Activated gamma-delta T cell (primary cell): Measurements from ENCODE around the gene TRIM69.
A peak's percentile ranks its signal among the peaks of the same experiment; 100 is the strongest.
"Not testable (repeated sequence)": the region's sequence is repeated elsewhere in the genome, so short reads cannot be mapped to it uniquely, and the experiment has no call there.

Source experiments
- DNase-seq: peaks from one replicate; lab custom pipeline; 2025; lab: John Stamatoyannopoulos, UW

The TRIM69 gene

DNA sequence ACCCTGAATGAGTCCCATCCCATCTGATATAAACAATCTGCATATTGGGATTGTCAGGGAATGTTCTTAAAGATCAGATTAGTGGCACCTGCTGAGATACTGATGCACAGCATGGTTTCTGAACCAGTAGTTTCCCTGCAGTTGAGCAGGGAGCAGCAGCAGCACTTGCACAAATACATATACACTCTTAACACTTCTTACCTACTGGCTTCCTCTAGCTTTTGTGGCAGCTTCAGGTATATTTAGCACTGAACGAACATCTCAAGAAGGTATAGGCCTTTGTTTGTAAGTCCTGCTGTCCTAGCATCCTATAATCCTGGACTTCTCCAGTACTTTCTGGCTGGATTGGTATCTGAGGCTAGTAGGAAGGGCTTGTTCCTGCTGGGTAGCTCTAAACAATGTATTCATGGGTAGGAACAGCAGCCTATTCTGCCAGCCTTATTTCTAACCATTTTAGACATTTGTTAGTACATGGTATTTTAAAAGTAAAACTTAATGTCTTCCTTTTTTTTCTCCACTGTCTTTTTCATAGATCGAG lies 20.5 kb upstream of the TRIM69 start:
- no peak for DNase-seq

DNA sequence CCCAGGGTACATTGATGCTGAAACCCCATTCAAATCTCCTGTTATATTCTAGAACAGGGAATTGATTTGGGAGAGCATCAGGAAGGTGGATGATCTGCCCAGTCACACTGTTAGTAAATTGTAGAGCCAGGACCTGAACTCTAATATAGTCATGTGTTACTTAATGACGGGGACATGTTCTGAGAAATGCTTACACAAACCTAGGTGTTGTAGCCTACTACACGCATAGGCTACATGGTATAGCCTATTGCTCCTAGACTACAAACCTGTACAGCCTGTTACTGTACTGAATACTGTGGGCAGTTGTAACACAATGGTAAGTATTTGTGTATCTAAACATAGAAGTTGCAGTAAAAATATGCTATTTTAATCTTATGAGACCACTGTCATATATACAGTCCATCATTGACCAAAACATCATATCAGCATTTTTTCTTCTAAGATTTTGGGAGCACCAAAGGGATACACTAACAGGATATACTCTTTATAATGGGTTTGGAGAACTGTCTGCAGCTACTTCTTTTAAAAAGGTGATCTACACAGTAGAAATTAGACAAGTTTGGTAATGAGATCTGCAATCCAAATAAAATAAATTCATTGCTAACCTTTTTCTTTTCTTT lies 19.2 kb upstream of the TRIM69 start:
- DNase-seq = no peak

DNA sequence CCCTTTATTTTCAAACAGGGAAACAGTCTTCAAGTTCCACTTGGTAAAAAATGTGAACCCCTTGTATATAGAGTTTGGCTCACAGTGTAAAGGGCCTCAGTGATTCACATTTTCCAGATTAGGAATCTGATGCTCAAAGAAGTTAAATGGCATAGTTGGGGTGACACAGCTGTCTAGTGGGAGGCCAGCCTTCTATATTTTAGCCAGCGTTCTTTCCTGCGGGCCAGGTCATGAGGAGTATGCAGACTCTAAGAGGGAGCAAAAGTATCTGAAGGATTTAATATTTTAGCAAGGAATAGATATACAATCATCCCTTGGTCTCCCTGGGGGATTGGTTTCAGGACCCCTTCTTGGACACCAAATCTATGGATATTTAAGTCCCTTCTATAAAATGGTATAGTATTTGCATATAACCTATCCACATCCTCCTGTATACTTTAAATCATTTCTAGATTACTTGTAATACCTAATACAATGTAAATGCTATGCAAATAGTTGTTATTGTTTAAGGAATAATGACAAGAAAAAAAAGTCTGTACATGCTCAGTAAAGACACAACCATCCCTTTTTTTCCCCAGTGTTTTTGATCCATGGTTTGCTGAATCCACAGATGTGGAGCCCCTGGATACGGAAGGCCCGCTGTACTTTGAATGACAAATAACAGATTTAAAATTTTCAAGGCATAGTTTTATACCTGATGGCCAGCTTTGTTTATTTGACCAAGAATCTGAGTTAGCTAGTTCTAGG lies 18.0 kb upstream of the TRIM69 start:
- DNase-seq = no peak

DNA sequence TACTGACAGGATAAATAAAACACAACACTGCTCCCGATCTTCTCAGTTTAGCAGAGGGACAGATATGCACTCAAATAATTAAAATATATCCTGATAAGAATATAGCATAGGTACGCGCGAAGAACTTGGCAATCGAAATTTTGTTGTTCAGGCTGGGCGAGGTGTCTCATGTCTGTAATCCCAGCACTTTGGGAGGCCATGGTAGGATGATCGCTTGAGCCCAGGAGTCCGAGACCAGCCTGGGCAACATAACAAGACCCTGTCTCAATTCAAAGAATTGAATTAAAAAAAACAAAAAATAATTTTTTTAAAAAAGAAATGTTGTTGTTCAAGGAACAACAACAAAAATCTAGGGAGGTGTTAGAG lies 17.4 kb upstream of the TRIM69 start:
- no peak for DNase-seq

DNA sequence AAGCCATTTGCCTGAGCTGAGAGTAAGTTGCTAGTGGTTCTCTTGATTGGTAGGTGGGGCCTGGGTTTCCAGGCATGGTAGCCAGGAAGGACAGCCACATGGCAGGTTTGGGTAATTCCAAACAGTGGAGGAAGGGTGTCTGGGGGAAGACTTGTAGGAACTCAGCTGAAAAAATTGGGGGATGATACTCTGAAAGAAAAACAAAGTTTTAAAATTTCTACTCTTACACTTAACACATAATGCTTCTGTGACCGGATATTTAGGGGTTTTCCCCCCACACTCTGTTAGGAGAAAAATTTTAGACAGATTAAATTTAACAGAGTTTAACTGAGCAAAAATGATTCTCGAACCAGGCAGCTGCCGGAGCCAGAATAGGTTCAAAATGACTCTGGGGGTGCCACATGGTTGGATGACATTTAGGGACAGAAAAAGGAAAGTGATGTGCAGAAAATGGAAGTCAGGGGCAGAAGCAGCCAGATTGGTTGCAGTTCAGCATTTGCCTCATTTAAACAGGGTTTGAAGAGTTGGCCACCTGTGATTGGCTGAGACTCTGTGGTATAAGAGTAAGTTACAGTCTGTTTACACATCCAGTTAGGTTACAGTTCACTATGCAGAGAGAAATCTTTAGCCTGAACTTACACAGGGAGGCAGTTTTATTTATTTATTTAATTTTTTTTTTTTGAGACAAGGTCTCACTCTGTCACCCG lies 16.9 kb upstream of the TRIM69 start:
- DNase-seq = no peak

DNA sequence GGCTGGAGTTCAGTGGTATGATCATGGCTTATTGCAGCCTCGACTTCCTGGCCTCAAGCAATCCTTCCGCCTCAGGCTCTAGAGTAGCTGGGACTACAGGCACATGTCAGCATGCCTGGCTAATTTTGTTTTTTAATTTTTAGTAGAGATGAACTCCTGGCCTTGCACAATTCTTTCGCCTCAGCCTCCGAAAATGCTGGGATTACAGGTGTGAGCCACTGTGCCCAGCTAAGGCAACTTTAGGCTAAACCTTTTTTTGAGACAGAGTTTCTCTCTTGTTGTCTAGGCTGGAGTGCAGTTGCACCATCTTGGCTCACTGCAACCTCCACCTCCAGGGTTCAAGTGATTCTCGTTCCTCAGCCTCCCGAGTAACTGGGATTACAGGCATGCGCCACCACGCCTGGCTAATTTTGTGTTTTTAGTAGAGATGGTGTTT lies 16.3 kb upstream of the TRIM69 start:
- DNase-seq = not testable (repeated sequence)

DNA sequence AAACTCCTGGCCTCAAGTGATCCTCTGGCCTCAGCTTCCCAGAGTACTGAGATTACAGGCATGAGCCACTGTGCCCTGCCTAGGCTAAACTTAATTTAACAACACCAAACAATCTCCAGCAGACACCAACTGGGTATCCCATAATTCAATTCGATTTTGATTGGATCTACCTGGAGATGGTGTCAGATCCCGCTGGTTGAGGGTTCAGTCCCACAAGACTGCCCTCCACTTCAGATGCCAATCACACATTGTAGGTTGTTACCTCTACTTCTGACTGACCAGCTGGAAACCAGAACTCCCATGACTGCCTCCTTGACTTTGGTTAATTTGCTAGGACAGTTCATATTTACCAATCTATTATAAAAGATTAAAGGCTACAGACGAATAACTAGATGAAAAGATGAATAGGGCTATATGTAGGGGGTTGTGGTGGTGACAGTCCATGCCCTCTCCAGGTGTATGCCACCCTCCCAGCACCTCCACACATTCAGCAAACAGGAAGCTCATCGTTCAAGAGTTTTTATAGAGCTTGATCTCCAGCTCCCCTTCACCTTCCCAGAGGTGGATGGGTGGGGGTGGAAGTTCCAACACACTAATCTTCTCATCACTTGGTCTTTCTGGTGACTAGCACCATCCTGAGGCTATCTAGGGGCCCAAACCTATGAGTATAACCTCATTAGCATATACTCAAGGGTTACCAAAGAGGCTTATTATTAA lies 15.7 kb upstream of the TRIM69 start:
- DNase-seq = no peak

DNA sequence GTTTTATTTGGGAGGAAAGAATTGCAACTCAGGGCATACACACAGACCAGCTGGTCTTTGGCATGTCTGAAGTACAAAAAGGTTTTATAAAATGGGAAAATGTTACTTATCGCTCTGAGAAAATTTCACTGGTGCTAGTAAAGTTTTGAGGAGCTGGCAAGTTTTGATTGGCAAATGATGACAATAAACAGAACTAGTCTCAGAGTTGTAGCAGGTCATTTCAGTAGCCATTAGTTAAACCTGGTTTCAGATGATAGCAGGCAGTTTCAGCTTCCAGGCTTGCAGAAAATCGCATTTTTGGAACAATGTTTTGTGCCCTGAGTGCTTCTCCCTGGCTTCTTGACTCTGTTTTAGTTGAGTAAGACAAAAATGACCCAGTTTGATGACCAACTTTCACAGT lies 14.3 kb upstream of the TRIM69 start:
- DNase-seq = no peak

DNA sequence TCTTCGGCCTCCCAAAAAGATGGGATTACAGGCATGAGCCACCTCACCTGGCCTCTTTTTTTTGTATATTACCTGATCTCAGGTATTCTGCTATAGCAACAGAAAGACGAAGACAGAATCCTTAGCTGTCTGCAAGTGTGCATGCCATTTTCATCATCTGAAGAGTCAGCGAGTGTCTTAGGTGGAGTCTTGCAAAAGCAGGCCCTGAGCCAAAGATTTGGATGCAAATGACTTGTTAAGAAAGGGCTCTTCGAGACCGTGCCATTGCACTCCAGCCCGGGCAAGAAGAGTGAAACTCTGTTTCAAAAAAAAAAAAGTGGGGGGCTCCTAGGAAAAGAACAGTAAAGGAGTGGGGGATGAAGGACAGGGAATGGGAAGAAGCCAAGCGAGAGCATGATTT lies 10.2 kb upstream of the TRIM69 start:
- no peak for DNase-seq

DNA sequence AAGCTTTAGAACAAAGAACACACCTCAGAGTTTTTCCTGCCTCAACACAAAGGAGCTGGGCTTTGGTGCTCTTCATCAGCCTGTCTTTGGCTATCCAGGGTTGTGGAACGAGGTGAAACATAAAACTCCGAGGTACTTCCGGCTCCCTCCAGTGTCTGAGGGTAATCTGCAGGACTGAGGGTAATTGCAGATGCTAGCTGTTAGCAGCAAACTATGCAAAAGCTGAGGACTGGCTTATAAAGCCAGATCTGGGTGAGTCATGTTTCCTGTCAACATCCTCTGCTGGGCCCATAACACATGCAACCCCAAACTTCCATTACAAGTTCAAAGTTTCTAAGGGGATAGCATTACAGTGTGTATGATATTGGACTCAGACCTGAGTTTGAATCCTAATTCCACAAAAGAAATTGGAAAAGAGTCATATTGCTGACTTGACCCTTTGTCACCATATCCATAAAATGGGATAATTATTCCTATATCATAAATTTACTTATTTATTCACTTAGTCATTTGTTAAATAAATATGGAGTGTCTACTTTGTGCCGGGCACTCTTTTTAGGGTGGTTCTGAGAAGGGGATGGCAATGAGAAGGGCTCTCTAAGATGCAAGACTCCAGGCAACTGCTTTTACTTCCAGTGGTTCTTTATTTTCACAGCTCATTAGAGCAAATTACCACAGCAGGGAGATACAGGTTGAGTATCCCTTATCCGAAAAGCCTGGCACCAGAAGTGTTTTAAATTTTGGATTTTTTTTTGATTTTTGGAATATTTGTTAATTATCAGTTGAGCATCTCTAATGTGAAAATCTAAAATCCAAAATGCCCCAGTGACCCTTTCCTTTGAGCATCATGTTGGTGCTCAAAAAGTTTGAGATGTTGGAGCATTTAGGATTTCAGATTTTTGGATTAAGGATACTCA lies 9.5 kb upstream of the TRIM69 start:
- DNase-seq = no peak

DNA sequence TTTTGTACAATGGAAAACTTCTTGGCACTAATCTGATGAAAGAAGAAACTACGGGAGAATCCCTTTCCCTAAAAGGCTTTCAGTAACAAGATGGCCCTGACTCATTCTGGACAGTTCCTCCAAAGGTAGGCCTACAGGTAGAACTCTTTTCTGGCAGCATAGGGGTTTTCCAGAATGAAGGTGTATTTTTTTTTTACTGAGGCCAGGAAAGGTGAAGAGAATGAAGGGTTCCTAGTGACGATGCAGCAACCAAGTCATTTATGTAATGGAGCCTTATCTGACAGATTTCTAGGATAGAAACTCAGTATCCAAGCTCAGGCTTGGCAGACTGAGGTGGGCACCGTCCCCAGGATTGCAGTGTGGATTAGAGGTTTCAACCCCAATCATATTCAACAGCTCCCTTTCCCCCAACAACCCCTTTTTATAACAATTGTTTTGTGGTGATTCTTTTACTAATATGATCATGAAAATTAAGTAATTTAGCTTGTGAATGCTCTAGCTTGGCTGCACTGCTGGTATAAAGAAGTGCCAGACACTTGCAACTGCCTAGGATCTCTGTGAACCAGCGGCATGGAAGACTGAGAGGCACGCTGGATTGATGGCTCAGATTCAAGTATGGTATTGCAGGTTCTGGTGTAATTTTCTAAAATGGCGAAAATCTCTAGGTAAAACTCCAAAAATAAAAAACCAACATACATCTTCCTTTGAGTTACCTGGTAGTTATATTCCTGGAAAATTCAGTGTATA lies 8.7 kb upstream of the TRIM69 start:
- DNase-seq = no peak

DNA sequence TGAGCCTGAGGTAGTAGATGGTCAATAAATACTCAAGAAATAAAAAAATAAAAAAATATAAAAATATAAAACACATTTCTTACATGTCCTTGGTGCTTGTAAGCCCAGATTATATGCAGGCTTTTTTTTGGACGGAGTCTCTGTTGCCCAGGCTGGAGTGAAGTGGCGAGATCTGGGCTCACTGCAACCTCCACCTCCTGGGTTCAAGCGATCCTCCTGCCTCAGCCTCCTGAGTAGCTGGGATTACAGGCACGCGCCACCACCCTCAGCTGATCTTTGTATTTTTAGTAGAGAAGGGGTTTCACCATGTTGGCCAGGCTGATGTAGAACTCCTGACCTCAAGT lies 8.1 kb upstream of the TRIM69 start:
- not testable (repeated sequence) for DNase-seq

DNA sequence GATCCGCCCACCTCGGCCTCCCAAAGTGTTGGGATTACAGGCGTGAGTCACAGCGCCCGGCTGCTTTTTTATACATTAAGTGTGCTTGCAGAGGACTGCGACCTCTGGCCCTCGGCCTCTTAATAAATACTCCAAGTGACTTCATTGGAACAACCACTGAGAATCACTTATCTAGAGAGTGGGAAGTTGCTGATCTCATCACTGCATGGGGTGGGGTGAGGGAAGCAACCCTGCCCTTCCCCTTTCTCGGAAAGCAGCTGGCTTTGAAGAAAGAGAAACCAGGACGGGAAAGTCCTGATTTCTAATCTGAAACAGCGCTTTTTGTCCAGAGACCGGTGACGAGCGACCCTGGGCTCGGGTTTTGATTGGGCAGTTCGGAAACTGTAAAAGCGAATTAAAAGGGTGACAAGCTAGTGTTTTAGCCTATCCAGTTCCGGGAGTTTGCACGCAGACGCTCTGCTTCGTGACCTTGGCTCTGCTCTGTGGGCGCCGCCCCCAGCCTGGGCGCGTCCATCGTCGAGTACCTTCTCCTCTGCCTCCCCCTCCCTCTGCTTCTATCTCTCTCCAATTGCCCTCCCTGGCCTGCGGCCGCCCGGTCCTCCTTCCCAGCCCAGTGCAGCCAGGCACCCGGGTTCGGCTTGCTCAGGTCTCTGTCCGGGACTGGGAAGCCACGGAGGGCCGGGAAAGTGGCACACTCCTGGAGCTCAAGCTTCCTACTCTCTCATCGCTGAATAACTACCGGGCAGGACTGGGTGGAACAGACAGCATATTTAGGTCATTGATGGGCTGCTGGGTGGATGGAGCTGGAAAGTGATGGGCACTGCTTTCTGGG lies 7.5 kb upstream of the TRIM69 start:
- peak; percentile 81 for DNase-seq

DNA sequence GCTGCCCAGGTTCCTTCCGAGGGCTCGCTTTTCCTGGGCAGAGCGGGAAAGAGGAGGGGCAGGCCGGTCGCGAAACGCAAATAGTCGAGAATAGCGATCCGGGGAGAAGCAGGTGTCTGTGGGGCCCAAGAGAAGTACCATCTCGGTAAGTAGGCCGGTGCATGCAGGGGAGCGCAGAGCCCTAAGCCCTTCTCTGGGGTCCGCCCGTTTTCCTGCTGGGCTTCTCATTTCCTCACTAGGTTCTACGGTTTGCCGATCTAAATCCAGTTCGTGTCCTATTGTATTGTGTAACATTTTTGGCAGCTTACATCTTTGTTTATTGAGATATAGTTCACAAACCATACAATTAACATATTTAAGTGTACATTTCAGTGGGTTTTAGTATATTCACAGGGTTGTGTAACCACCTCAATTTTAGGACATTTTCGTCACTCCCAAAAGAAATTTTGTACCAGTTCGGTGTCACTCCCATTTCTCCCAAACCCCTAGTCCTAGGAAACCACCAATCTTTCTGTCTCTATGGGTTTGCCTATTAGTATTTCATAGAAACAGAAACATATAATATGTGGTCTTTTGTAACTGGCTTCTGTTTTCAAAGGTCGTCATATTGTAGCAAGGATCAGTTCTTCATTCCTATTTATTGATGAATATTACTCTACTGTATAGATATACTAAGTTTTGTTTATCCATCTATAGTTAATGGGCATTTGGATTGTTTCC lies 6.8 kb upstream of the TRIM69 start:
- DNase-seq = no peak

DNA sequence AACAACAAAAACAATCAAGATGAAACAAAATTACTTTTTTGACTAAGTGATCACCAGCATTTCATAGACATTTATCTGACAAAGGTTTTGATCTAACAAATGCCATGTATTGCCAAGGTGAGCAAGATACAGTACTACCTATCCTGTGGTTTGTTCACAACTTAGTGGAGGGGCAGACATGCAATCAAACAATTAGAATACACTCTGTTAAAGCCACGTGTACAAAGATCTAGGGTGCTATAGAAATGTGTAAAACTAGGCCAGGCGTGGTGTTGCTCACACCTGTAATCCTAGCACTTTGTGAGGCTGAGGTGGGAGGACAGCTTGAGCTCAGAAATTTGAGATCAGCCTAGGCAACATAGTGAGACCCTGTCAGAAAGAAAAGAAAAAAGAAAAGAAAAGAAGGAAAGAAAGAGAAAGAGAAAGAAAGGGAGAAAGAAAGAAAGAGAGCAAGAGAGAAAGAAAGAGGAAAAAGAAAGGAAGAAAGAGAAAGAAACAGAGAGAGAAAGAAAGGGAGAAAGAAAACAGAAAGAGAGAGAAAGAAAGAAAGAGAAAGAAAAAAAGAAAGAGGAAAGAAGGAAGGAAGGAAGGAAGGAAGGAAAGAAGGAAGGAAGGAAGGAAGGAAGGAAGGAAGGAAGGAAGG lies 1.4 kb upstream of the TRIM69 start:
- no peak for DNase-seq

DNA sequence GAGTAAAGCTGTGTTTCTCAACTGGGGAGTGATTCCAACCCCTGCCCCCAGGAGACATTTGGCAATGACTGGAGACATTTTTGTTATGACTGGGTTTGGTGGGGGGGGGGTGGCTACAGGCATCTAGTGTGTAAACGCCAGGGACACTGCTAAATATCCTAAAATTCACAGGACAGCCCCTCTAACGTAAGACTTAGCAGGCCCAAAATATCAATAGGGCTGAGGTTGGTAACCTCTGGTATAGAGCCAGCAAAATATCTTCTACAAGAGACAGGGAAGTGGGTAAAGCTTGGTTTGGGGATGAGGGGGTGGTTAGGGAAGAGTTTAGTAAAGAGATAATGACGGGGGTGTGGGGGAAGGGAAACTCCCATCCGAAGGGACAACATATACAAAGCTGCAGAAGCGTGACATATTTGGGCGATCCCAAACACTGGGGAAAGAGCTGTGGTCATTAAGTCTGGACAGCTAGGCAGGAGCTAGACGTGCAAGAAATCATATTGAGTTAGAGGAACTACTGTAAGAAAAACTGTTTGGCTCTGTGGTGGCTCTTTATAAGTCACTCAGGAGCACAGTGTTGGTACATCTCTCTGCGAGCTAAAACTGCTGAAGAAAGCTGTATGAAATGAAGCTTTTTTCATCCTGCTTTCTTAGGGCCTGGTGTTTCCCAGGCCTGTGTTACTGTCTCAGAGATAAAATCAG lies 697 bp upstream of the TRIM69 start:
- no peak for DNase-seq

DNA sequence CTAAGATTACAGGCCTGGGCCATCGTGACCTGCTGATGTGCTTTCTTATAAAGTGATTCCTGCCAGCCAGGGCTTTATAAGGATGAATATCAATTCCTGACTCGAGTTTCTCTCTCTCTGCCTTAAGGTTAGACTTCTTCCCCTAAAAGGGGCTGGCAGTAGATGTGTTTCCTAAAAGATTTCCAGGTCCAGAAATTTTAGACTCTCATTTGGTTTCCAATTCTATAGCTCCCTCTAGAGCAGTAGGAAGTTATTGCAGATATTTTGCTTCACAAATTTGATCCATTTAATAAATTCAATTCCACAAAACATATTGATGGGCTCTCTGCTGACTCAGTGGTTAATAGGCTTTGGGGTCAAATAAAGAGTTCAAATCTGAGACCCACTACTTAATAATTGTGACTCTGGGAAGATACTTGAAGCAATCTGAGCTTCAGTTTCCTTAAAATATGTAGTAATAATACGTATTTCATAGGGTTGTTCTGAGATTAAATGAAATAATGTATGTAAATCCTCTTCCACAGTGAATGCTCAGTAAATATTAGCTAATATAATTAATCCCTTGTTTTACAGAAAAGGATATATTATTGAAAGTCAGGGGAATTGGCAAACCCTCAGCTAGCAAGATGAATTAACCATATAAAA lies 2.1 kb downstream of the TRIM69 start:
- no peak for DNase-seq
